Activated CD4-positive, alpha-beta T cell treated with anti-CD3 and anti-CD28 coated beads, Interleukin-2, Interleukin-6, amounts not matched to agents 100 ng/mL and 50 ng/mL, durations not matched to agents 16 hours and 8 hours (primary cell): ENCODE data around the gene ALDH7A1.
"Not testable (repeated sequence)": the region's sequence is repeated elsewhere in the genome, so short reads cannot be mapped to it uniquely, and the experiment has no call there.

ENCODE experiments used
- DNase-seq: peaks from one replicate; pipeline ENCODE4 v3.0.0-alpha.2; 2020

The ALDH7A1 gene

DNA sequence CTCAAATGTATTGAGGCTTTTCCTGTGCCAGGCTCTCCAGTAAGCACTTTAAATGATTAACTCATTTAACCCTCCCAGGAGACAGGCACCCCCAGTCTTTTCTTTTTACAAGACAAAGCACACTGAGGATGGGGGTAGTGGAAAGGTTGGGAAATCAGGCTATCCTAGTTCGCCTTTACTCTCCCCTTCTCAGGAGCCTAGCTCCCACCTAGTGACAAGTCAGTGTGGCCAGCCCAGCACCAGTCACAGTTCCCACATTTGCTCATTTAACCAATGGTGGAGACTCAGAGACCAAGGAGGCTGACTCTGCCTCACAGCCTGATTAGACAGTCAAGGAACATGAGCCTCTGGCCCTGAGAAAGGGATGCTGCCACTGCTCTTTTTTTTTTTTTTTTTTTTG, 3.5 kb downstream of the ALDH7A1 start:
- no peak for DNase-seq

DNA sequence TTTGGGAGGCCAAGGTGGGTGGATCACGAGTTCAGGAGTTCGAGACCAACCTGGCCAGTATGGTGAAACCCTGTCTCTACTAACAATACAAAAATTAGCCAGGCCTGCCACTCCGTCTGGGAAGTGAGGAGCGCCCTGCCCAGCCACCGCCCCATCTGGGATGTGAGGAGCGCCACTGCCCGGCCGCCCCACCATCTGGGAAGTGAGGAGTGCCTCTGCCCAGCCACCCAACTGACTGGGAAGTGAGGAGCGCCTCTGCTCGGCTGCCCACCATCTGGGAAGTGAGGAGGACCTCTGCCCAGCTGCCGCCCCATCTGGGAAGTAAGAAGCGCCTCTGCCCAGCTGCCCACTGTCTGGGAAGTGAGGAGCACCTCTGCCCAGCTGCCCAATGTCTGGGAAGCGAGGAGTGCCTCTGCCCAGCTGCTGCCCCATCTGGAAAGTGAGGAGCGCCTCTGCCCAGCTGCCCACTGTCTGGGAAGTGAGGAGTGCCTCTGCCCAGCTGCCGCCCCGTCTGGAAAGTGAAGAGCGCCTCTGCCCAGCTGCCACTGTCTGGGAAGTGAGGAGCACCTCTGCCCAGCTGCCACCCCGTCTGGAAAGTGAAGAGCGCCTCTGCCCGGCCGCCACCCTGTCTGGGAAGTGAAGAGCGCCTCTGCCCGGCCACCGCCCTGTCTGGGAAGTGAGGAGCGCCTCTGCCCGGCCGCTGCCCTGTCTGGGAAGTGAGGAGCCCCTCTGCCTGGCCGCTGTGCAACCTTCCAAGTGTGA, 5.3 kb downstream of the ALDH7A1 start:
- no peak for DNase-seq

DNA sequence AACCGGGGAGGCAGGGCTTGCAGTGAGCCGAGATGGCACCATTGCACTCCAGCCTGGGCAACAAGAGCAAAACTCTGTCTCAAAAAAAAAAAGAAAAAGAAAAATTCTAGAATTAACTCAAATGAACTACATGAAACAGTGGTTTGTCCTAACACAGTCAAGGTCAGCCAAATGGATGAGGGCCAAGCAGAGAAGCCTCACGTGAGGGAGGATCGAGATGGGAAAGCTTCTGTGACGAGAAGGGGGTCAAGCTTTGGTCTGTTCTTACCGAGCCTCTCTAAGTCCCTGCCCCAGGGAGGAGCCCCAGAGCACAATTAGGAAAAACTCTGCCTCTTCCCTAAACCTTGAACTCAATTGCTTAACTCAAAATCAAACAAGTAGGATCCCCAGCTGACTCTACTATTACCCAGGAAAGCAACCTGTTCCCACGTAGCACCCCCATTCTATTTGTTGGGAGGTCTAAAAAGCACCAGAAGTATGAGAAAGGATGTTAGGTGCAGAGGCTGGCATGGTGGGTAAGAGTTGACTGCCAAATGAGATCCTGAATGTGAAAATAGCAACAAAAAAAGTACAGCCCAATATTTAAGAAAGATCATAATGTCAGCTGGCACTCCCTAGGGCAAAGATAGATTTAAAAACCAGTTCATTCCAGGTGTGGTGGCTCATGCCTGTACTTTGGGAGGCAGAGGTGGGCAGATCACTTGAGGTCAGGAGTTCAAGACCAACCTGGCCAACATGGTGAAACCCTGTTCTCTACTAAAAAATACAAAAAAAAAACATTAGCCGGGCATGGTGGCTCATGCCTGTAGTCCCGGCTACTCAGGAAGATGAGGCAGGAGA, 7.2 kb downstream of the ALDH7A1 start:
- DNase-seq, result no peak

GRCh38 chr5:126583761-126584160, 11.3 kb downstream of the ALDH7A1 start:
- DNase-seq, result no peak

DNA sequence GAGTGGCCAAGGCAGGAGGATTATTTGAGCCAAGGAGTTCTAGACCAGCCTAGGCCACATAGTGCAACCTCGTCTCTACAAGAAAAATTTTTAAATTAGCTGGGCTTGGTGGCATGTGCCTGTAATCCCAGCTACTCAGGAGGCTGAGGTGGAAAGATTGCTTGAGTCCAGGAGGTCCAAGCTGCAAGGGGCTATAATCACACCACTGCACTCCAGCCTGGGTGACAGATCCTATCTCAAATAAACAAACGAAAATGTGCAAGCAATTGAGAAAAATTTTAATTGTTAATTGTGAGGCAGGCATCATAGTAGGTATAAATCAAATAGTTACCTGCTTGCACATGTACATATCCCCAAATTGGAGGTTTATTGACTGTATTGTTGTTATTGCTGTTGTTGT, 15.3 kb downstream of the ALDH7A1 start:
- no peak for DNase-seq

DNA sequence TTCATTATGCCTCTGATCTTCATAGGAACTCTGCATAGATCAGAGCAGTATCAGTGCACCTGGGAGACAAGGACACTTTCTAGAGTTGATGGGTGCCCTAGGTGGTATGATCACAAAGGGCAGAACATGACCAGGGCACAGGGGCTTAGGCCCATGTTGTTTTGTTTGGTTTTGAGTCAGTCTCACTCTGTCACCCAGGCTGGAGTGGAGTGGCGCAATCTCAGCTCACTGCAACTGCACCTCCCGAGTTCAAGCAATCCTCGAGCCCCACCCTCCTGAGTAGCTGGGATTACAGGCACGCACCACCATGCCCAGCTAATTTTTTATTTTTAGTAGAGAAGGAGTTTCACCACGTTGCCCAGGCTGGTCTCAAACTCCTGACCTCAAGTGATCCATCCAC, 17.6 kb downstream of the ALDH7A1 start:
- DNase-seq, result no peak

- DNase-seq, result no peak
These were observed 18.0 kb downstream of the ALDH7A1 start for GRCh38 chr5:126576974-126577373.

GRCh38 chr5:126575644-126576043, 19.4 kb downstream of the ALDH7A1 start:
- no peak for DNase-seq

DNA sequence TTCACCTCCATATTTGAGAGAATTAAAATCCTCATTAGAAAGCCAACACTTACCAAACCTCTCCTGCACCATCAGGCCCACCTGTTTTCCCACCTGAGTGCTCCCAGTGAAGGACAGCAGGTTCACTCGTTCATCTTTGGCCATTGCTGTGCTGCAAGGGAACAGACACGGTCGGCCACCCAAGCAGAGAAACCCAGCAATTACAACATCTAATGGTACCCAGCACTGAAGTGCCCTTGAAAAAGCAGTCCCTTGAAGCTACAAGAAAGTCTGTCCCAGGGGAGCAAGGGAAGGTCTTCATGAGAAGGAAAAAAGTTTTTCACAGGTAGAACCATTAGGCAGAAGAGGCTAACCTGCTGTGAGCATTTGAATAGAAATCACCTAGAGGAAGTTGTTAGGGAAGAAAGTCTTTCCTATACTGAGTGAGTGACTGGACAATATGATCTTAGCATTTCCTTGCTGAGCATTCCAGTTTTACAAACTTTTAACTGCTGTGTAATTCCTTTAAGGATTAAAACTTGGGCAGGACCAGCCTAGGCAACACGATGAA, 26.7 kb downstream of the ALDH7A1 start:
- DNase-seq, result no peak

- no peak for DNase-seq
These were observed 32.2 kb downstream of the ALDH7A1 start for GRCh38 chr5:126562823-126563222.

GRCh38 chr5:126561908-126562307, 33.1 kb downstream of the ALDH7A1 start:
- no peak for DNase-seq

GRCh38 chr5:126555101-126555500, 39.9 kb downstream of the ALDH7A1 start:
- not testable (repeated sequence) for DNase-seq

DNA sequence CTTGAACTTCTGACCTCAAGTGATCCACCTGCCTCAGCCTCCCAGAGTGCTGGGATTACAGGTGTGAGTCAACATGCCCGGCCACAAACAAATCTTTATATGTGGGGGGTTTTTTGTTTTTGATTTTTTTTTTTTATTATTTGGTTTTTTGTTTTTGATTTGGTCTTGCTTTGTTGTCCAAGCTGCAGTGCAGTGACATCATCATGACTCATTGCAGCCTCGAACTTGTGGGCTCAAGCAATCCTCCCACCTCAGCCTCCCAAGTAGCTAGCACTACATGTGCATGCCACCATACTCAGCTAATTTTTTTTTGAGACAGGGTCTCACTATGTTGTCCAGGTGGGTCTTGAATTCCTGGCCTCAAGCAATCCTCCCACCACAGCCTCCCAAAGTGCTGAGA, 42.4 kb downstream of the ALDH7A1 start:
- DNase-seq, result no peak

DNA sequence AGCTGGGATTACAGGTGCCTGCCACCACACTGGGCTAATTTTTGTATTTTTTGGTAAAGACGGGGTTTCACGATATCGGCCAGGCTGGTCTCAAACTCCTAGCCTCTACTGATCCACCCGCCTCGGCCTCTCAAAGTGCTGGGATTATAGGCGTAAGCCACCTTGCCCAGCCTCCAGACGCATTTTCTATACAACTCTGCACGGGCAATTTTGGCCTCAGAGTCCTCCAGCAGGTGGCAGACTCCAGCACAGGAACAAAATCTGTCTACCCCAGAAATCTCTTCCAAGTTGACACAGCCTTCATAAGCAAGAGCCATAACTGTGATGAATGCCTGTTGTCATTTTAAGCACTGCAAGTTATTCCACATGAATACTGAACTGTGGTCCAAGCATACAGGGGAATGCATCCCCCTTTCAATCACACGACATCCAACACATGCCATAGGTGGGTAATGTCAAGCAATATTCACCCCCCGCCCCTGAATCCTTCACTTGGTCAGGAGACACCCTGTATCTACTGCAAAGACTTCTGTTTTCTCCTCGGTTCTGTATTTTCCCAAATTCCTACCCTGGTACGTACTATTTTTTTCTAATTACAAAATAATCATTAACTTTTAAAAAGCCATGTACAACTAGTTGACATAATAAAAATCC, 50.8 kb downstream of the ALDH7A1 start:
- DNase-seq, result peak; percentile 44

- DNase-seq, result no peak
These were observed 51.4 kb downstream of the ALDH7A1 start for GRCh38 chr5:126543660-126544059.

GRCh38 chr5:126543009-126543408, 52.0 kb downstream of the ALDH7A1 start:
- no peak for DNase-seq

GRCh38 chr5:126542441-126542840, 52.6 kb downstream of the ALDH7A1 start:
- no peak for DNase-seq

DNA sequence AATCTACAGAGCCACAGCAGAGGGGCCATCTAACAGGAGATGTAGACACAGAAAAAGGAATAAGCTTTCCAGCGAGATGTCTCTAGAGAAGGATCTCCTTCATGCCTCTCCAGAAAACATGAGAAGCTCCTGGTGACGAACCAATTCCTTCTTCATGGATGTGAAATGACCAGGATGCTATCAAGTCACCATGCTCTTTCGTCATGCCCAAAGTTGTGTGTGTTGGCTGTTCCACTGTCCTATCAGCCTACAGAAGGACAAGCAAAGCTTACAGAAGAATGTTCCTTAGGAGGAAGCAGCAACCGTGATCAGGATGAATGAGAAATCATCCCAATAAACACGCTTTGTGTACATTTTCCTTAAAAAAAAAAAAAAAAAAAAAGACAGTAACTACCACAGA, 54.4 kb downstream of the ALDH7A1 start:
- DNase-seq, result no peak

DNA sequence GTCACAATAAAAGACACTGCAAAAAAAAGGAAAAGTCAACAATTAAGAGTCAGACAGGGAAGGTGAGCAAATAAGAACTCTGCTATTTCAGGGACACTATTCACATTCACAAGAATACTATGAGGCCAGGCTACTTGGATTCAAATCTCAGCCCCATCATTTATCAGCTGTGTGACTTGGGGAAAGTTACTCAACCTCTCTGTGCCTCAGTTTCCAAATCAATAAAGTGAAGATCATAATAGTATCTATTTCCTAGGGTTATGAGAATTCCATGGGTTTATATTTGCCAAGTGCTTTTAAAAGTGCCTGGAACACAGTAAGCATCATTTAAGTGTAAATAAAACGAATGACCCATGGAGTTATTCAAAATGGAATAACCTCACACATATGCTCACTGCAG, 56.4 kb downstream of the ALDH7A1 start:
- DNase-seq, result no peak

GRCh38 chr5:126536874-126537273, 58.1 kb downstream of the ALDH7A1 start:
- DNase-seq, result no peak

GRCh38 chr5:126535856-126536545, 59.0 kb downstream of the ALDH7A1 start:
- no peak for DNase-seq

DNA sequence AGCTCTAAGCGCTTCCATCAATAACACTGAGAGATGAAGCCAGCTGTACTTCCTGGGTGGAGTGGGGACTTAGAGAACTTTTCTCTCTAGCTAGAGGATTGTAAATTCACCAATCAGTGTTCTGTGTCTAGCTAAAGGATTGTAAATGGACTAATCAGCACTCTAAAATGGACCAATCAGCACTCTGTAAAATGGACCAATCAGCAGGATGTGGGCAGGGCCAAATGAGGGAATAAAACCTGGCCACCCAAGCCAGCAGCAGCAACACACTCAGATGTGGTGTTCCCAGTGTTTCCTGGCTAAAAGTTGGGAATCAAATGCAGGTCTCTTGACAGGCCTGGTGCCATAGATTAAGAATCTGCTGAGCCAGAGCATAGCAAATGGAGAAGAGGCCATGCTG, 60.5 kb downstream of the ALDH7A1 start:
- no peak for DNase-seq
